ENCODE measurements around the gene RAB35. TPM values are rescaled to one million over a fixed set of nuclear protein-coding genes. Genes with fewer than 3 reads are reported as not detected.

The RAB35 gene
- total RNA-seq, 1 donor from 2014 or later = 32.8 TPM

DNA sequence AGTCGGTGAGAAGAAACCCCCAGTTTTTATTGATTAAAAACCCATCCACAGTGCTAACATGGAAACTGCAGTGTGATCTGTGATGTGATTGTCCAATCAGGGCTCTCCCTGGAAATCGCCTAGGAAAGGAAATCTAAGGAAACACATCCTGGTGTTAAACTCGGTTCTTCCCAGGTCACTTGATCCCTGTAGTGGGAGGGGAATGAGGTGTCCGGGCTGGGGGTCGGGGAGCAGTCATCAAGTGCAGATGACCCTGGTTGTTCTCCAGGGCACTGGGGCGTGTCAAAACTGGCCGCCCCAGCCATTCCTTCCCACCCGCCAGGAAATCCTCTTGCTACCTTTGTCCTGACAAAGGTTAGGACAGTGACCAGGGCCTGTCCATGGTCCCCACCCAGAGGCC lies 20.8 kb downstream of the RAB35 start:
- TF ChIP-seq, protein P1, sequence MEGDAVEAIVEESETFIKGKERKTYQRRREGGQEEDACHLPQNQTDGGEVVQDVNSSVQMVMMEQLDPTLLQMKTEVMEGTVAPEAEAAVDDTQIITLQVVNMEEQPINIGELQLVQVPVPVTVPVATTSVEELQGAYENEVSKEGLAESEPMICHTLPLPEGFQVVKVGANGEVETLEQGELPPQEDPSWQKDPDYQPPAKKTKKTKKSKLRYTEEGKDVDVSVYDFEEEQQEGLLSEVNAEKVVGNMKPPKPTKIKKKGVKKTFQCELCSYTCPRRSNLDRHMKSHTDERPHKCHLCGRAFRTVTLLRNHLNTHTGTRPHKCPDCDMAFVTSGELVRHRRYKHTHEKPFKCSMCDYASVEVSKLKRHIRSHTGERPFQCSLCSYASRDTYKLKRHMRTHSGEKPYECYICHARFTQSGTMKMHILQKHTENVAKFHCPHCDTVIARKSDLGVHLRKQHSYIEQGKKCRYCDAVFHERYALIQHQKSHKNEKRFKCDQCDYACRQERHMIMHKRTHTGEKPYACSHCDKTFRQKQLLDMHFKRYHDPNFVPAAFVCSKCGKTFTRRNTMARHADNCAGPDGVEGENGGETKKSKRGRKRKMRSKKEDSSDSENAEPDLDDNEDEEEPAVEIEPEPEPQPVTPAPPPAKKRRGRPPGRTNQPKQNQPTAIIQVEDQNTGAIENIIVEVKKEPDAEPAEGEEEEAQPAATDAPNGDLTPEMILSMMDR (IDR thresholded peaks at IDR 0.05; ENCODE audit: insufficient read depth, low read length, poor library complexity, severe bottlenecking) = no peak
- H3K27me3 ChIP-seq (ENCODE audit: control insufficient read depth, insufficient read depth, low read length) = no peaks in the 10 kb centered on the region
- H3K36me3 ChIP-seq (ENCODE audit: control insufficient read depth, insufficient read depth, low read length) = peaks cover 4% of the 10 kb centered on the region
- H3K4me3 ChIP-seq (ENCODE audit: low read depth, low read length) = no peak overlapping the region
- no peak for DNase-seq (ENCODE audit: low read depth)

DNA sequence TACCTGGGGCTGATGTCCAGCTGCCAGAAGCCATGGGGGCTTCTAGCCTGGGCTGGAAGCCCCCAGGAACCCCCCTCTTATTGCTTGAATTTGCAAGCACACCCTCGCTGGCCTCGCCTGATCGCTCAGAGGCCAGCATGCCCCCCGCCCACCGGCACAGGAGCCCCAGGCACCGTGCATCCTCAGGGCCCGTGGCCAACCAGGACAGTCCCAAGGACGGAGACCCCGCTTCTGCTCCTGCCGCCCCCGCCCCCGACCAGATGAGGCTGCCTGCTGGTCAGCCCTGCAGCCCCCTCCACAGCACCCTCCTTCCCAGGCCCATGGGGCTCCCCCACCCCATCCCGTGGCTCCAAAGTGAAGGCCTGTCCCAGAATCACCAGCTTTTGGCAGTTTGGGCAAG lies 21.2 kb downstream of the RAB35 start:
- TF ChIP-seq, protein P1 (IDR thresholded peaks at IDR 0.05; ENCODE audit: insufficient read depth, low read length, poor library complexity, severe bottlenecking) = no peak
- DNase-seq (ENCODE audit: low read depth) = no peak
- no peaks in the 10 kb centered on the region for H3K27me3 ChIP-seq (ENCODE audit: control insufficient read depth, insufficient read depth, low read length)
- no peak overlapping the region for H3K4me3 ChIP-seq (ENCODE audit: low read depth, low read length)
- peaks cover 4% of the 10 kb centered on the region for H3K36me3 ChIP-seq (ENCODE audit: control insufficient read depth, insufficient read depth, low read length)

DNA sequence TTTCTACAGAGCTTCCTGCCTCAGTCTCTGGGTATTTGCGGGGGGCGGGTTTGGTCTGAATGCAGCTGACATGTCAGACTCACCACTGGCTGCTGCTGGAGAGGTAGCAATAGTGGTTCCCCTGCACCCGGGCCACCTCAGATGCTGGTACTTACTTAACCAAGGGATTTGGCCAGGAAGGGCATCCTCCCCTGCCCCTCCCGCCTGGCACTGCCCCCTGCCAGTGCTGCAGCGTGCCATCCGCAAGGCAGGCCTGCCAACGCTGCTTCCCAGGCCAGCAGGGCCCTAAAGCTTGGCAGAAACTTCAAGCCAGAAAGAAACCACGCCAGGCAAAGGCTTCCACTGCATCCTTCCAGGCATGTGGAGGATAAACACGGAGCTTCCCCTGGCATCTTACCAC lies 22.1 kb downstream of the RAB35 start:
- peaks cover 4% of the 10 kb centered on the region for H3K36me3 ChIP-seq (ENCODE audit: control insufficient read depth, insufficient read depth, low read length)
- H3K27me3 ChIP-seq (ENCODE audit: control insufficient read depth, insufficient read depth, low read length) = no peaks in the 10 kb centered on the region
- H3K4me3 ChIP-seq (ENCODE audit: low read depth, low read length) = no peak overlapping the region
- no peak for DNase-seq (ENCODE audit: low read depth)
- TF ChIP-seq, protein P1 (IDR thresholded peaks at IDR 0.05; ENCODE audit: insufficient read depth, low read length, poor library complexity, severe bottlenecking) = no peak

DNA sequence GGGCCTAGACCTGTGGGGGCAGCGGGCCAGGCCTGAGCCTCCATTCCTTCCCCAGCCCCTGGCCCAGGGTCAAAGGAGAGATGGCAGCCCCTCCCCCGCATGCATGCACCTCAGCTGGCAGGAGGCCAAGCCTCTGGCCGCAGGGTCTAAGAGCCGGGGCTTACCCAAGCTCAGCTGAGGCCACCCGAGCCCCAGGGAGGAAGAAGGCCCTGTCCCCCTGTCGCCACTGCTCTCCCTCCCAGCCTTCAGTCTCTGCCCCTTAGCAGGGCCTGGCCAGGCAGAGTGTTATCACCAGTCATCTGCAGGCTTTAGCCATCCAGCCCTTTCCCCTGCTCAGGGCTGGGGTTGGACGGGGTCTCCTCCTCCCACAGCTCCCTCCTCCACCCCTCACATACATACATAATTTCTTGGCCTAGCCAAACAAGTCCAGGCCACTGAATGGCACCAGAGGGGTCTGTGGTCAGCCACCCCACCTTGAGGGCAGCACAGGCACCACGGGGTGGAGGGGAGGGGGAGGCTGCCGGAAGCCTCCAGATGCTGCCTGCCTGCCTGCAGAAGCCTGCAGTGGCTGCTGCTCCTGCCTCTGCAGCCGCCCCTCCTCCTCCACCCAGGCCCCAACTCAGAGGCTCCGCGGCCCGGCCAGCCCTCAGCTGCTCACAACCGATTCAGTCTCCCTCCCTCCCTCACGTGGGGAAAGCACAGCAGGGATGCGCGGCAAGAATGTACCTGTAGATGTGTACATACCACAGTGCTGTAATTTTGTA lies 22.8 kb downstream of the RAB35 start:
- Histone ChIP-seq H3K27me3 (ENCODE audit: control insufficient read depth, insufficient read depth, low read length) (no peaks in the 10 kb centered on the region), H3K36me3 (ENCODE audit: control insufficient read depth, insufficient read depth, low read length) (peaks cover 4% of the 10 kb centered on the region), H3K4me3 (ENCODE audit: low read depth, low read length) (no peak overlapping the region)
- no peak for DNase-seq (ENCODE audit: low read depth)
- TF ChIP-seq, protein P1 (IDR thresholded peaks at IDR 0.05; ENCODE audit: insufficient read depth, low read length, poor library complexity, severe bottlenecking) = no peak

DNA sequence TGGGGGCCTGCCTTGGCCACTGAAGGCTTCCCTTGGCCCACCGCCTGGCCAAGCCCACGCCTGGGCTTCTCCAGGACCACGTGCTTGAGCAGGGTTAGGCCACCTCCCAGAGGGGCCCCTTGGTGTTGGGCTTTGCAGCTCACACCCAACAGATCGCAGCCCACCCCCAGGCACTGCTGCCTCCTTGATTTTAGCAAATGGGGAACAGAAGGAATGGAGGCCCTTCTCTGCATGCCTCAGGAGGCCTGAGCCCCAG lies 23.3 kb downstream of the RAB35 start:
- DNase-seq (ENCODE audit: low read depth) = no peak
- no peaks in the 10 kb centered on the region for H3K27me3 ChIP-seq (ENCODE audit: control insufficient read depth, insufficient read depth, low read length)
- H3K4me3 ChIP-seq (ENCODE audit: low read depth, low read length) = no peak overlapping the region
- TF ChIP-seq, protein P1 (IDR thresholded peaks at IDR 0.05; ENCODE audit: insufficient read depth, low read length, poor library complexity, severe bottlenecking) = no peak
- peaks cover 4% of the 10 kb centered on the region for H3K36me3 ChIP-seq (ENCODE audit: control insufficient read depth, insufficient read depth, low read length)
